Esophagus muscularis mucosa (tissue), 4 donors: ENCODE results near the gene DMRTB1.

Source experiments
- EP300 ChIP-seq: sonication (generic); formaldehyde crosslinking; IDR thresholded peaks from one replicate; pipeline ENCODE4 v1.6.1; 2017; ENCODE audit warnings: antibody characterized with exemption
- POLR2AphosphoS5 ChIP-seq, 2 donors: sonication (generic); formaldehyde crosslinking; IDR thresholded peaks; one replicate each; pipeline ENCODE4 v1.6.1; 2017; ENCODE audit warnings: antibody characterized with exemption in 2 of 2
- TF ChIP-seq, protein P1 (sequence below), 3 experiments: fragments of 200-600 bp in 2 of 3; fragments of 450-650 bp in 1 of 3; sonication (generic) in 2 of 3; IDR thresholded peaks; one replicate each; pipeline ENCODE4 v1.5.1; 2017 to 2019; ENCODE audit warnings: antibody characterized with exemption in 3 of 3, mild to moderate bottlenecking in 2 of 3, moderate library complexity in 1 of 3

- TF ChIP-seq, protein P1, sequence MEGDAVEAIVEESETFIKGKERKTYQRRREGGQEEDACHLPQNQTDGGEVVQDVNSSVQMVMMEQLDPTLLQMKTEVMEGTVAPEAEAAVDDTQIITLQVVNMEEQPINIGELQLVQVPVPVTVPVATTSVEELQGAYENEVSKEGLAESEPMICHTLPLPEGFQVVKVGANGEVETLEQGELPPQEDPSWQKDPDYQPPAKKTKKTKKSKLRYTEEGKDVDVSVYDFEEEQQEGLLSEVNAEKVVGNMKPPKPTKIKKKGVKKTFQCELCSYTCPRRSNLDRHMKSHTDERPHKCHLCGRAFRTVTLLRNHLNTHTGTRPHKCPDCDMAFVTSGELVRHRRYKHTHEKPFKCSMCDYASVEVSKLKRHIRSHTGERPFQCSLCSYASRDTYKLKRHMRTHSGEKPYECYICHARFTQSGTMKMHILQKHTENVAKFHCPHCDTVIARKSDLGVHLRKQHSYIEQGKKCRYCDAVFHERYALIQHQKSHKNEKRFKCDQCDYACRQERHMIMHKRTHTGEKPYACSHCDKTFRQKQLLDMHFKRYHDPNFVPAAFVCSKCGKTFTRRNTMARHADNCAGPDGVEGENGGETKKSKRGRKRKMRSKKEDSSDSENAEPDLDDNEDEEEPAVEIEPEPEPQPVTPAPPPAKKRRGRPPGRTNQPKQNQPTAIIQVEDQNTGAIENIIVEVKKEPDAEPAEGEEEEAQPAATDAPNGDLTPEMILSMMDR (IDR thresholded peaks at IDR 0.05) = no peak
- TF ChIP-seq EP300 = no peak
- TF ChIP-seq POLR2AphosphoS5 (IDR thresholded peaks at IDR 0.05) = no peak
Observed at GRCh38 chr1:53486395-53487026, 27.3 kb downstream of the DMRTB1 start.
